ENCODE data around the gene DESI2.

DNA sequence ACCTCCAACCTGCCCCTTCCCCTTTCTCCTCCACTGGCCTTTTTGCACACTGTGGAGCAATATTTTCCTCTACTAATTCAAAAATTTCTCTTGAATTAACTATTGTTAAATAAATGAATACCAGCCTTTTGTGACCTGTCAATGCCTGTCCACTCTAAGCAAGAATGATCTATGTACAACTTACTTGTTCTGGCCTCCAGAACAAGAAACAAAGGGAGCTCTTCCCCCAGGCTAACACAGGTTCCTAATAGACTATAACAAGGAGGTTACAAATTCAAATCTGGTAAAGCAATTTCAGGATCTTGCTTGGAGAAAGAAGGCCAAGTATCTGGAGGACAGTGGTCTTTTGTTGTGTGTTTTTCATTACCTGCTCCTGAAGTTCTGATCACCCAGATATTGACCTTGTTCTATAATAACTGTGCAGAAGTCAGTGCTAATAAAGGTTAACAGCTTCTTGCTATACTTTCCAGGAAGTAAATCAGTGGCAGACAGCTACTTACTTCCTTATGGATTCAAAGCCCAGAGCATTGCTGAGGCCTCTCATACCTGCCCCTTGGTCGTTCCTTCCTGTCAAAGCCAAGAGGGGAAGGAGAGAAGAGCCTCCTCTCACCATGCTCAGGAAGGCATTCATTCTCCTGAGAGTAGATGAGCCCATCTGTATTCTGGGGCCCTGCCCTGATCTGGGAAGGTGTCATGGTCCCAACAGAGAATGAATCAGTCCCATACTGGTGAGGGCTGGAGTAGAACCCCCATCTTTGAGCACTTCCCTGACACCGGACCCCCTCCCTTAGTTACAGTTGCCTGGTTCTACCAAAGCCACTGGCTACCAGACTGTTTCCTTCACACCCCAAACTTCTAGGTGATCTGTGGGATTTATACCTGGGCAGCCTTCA is 56.8 kb downstream of the DESI2 start:
- TF ChIP-seq POLR2A (IDR thresholded peaks at IDR 0.05; ENCODE audit: low read length) (no peak), GATA1 (IDR thresholded peaks at IDR 0.05; ENCODE audit: low read depth, low read length) (no peak)

All from erythroblast (primary cell).